Brain microvascular endothelial cell (primary cell): Measurements from ENCODE around the gene HOOK2.
A peak's percentile ranks its signal among the peaks of the same experiment; 100 is the strongest.

ENCODE experiments used
- DNase-seq: peaks from one replicate; pipeline ENCODE4 v3.0.0-alpha.2; 2020
- H3K27ac ChIP-seq: fragments of 250-450 bp; sonication (Bioruptor Pico); 2 replicates; pipeline ENCODE4 v1.5.1; 2020; ENCODE audit warnings: mild to moderate bottlenecking, moderate library complexity
- H3K27me3 ChIP-seq: fragments of 250-450 bp; sonication (Bioruptor Pico); replicated peaks from 2 replicates; pipeline ENCODE4 v1.5.1; 2020; ENCODE audit warnings: mild to moderate bottlenecking
- H3K36me3 ChIP-seq: fragments of 250-450 bp; sonication (Bioruptor Pico); replicated peaks from 2 replicates; pipeline ENCODE4 v1.5.1; 2020; ENCODE audit warnings: mild to moderate bottlenecking
- H3K4me3 ChIP-seq: 2 replicates; pipeline ENCODE4 v1.5.1; 2011; ENCODE audit warnings: low read depth, mild to moderate bottlenecking, control low read depth, low read length, moderate library complexity
- in situ Hi-C: cut with HindIII; loops from 2 replicates; pipeline ENCODE4 v1.10.0; 2017; ENCODE audit warnings: low sequenced_read_pairs, low pct_ligation_motif_present
- TF ChIP-seq, protein P1 (sequence below): IDR thresholded peaks from 2 replicates; pipeline ENCODE4 v1.5.1; 2011; ENCODE audit warnings: low read depth, mild to moderate bottlenecking, moderate library complexity, low read length, control low read depth, inconsistent platforms; ENCODE audit errors: missing control alignments

Gene HOOK2

DNA sequence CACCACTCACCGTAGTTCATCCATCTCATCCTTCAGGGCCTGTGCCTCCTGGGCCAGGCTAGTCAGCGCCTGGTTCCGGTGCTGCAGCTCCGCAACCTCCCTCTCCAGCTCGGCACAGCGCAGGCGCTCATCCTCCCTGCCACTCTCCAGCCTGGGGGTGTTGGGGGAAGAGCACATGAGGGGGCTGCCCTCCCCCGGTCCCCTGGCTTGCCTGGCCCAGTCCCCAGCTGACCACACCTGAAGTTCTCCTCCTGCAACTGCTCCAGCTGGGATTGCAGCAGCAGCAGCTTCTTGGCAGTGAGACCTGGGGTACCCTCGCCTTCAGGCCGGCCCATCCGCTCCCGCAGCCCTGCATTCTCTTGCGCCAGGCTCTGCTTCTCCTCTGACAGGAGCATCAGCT, 4.4 kb downstream of the HOOK2 start:
- Histone ChIP-seq H3K36me3 (no peaks in the 10 kb centered on the region), H3K4me3 (no peak overlapping the region), H3K27ac (no peak overlapping the region), H3K27me3 (no peaks in the 10 kb centered on the region)
- TF ChIP-seq, protein P1, sequence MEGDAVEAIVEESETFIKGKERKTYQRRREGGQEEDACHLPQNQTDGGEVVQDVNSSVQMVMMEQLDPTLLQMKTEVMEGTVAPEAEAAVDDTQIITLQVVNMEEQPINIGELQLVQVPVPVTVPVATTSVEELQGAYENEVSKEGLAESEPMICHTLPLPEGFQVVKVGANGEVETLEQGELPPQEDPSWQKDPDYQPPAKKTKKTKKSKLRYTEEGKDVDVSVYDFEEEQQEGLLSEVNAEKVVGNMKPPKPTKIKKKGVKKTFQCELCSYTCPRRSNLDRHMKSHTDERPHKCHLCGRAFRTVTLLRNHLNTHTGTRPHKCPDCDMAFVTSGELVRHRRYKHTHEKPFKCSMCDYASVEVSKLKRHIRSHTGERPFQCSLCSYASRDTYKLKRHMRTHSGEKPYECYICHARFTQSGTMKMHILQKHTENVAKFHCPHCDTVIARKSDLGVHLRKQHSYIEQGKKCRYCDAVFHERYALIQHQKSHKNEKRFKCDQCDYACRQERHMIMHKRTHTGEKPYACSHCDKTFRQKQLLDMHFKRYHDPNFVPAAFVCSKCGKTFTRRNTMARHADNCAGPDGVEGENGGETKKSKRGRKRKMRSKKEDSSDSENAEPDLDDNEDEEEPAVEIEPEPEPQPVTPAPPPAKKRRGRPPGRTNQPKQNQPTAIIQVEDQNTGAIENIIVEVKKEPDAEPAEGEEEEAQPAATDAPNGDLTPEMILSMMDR: no peak
- DNase-seq: no peak
- in situ Hi-C loops: no loop called here

DNA sequence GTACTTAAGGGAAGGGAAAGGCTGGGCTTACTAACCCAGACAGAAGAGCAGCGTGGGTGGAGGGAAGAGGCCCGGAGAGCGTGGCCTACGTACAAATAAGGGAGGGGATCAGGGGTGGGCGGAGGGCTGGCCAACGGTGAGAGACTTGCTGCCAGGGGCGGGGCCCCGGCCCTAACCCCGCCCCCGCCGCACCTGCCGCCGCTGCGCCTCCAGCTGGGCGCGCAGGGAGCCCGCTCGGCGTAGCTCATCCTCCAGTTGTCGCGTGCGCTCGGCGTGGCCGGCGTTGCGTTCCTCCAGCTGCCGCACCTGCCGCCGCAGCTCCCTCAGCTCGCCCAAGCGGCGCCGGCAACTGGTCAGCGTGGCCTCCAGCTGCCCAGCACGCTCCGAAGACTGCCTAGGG, 5.7 kb downstream of the HOOK2 start:
- Histone ChIP-seq H3K27me3 (no peaks in the 10 kb centered on the region), H3K36me3 (no peaks in the 10 kb centered on the region), H3K27ac (no peak overlapping the region), H3K4me3 (no peak overlapping the region)
- TF ChIP-seq, protein P1: no peak
- DNase-seq: no peak
- in situ Hi-C loops: no loop called here

GRCh38 chr19:12767666-12768065, 7.7 kb downstream of the HOOK2 start:
- Histone ChIP-seq H3K27me3 (no peaks in the 10 kb centered on the region), H3K36me3 (peaks cover 4% of the 10 kb centered on the region), H3K27ac (no peak overlapping the region), H3K4me3 (no peak overlapping the region)
- DNase-seq: no peak
- in situ Hi-C loops: no loop called here
- TF ChIP-seq, protein P1: no peak

- Histone ChIP-seq H3K27me3 (no peaks in the 10 kb centered on the region), H3K4me3 (no peak overlapping the region), H3K27ac (no peak overlapping the region), H3K36me3 (peaks cover 4% of the 10 kb centered on the region)
- TF ChIP-seq, protein P1: no peak
- in situ Hi-C loops: no loop called here
- DNase-seq: no peak
Observed at GRCh38 chr19:12767150-12767549, 8.2 kb downstream of the HOOK2 start.

GRCh38 chr19:12766051-12766521, 9.3 kb downstream of the HOOK2 start:
- peak; percentile 72 for DNase-seq
- Histone ChIP-seq H3K4me3 (peak overlapping the region; percentile 50), H3K27ac (no peak overlapping the region), H3K36me3 (peaks cover 4% of the 10 kb centered on the region), H3K27me3 (no peaks in the 10 kb centered on the region)
- in situ Hi-C loops: no loop called here
- TF ChIP-seq, protein P1: peak; percentile 75

- TF ChIP-seq, protein P1: no peak
- H3K4me3 ChIP-seq: no peak overlapping the region
- DNase-seq: no peak
- in situ Hi-C loops: no loop called here
- no peak overlapping the region for H3K27ac ChIP-seq
- H3K27me3 ChIP-seq: no peaks in the 10 kb centered on the region
- peaks cover 4% of the 10 kb centered on the region for H3K36me3 ChIP-seq
Observed at GRCh38 chr19:12764698-12765097, 10.7 kb downstream of the HOOK2 start.
